ENCODE measurements around the gene CCDC88C. TPM values are rescaled to one million over a fixed set of nuclear protein-coding genes. Genes with fewer than 3 reads are reported as not detected.

Gene CCDC88C
- total and polyA plus RNA-seq, 2 experiments from 2014 or later, result 23.6 to 60.7 TPM

DNA sequence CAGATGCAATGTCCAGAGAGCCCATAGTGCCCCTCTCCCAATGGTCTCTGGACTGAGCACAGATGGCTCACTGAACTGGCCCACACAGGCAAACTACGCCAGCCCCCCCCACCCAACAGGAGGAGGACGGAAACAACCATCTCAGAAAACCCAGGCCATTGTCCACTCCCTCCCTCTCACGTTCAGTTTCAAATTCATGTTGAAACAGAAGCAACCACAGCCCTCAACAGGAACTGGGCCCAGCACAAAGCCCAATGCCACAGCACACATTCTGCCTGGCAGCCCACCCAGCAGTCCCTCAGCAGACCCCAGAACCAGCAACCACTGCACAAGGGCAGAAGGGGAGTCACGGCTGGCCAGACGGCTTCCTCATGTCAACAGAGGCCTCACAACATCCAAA lies 10.6 kb downstream of the CCDC88C start:
- H3K4me1 Mint-ChIP-seq, result peaks cover 34% of the 10 kb centered on the region
- H3K4me1 ChIP-seq (ENCODE audit: insufficient read depth), result peaks cover 15% of the 10 kb centered on the region
- peak overlapping the region; percentile 64 for H3K27ac Mint-ChIP-seq
- peaks cover 29% of the 10 kb centered on the region for H3K36me3 Mint-ChIP-seq (ENCODE audit: low read depth)
- no peak for DNase-seq (ENCODE audit: low spot score)
- H3K4me3 Mint-ChIP-seq, result no peak overlapping the region
- H3K79me2 ChIP-seq (replicated peaks; ENCODE audit: insufficient read depth), result peaks cover 99% of the 10 kb centered on the region
- H3K9me2 ChIP-seq (ENCODE audit: insufficient read depth), result no peaks in the 10 kb centered on the region
- no peak for TF ChIP-seq CREB1 (CRISPR knock-in tag; IDR thresholded peaks at IDR 0.05; ENCODE audit: low read depth)
- TF ChIP-seq NANOG (IDR thresholded peaks at IDR 0.05; ENCODE audit: borderline replicate concordance), result no peak
- TF ChIP-seq ZNF114 (CRISPR knock-in tag; IDR thresholded peaks at IDR 0.05), result no peak
- no peak for TF ChIP-seq ETS1 (IDR thresholded peaks at IDR 0.05)
- no peak for TF ChIP-seq EZH2 (IDR thresholded peaks at IDR 0.05; ENCODE audit: low read depth, unreplicated experiment)
- no peak for TF ChIP-seq POLR2AphosphoS5 (IDR thresholded peaks at IDR 0.05; ENCODE audit: low read depth)
- no peak for TF ChIP-seq CTCF (conservative IDR thresholded peaks at IDR 0.05; ENCODE audit: low read depth in 2 of 2)
- no peak for TF ChIP-seq STAT1 (IDR thresholded peaks at IDR 0.05; ENCODE audit: unreplicated experiment)
- TF ChIP-seq REST (IDR thresholded peaks at IDR 0.05; ENCODE audit: unreplicated experiment), result no peak
- no peak for TF ChIP-seq ZNF331 (CRISPR knock-in tag; IDR thresholded peaks at IDR 0.05; ENCODE audit: low read depth)
- TF ChIP-seq EZH2phosphoT487 (IDR thresholded peaks at IDR 0.05; ENCODE audit: unreplicated experiment), result no peak
- TF ChIP-seq, protein P1, sequence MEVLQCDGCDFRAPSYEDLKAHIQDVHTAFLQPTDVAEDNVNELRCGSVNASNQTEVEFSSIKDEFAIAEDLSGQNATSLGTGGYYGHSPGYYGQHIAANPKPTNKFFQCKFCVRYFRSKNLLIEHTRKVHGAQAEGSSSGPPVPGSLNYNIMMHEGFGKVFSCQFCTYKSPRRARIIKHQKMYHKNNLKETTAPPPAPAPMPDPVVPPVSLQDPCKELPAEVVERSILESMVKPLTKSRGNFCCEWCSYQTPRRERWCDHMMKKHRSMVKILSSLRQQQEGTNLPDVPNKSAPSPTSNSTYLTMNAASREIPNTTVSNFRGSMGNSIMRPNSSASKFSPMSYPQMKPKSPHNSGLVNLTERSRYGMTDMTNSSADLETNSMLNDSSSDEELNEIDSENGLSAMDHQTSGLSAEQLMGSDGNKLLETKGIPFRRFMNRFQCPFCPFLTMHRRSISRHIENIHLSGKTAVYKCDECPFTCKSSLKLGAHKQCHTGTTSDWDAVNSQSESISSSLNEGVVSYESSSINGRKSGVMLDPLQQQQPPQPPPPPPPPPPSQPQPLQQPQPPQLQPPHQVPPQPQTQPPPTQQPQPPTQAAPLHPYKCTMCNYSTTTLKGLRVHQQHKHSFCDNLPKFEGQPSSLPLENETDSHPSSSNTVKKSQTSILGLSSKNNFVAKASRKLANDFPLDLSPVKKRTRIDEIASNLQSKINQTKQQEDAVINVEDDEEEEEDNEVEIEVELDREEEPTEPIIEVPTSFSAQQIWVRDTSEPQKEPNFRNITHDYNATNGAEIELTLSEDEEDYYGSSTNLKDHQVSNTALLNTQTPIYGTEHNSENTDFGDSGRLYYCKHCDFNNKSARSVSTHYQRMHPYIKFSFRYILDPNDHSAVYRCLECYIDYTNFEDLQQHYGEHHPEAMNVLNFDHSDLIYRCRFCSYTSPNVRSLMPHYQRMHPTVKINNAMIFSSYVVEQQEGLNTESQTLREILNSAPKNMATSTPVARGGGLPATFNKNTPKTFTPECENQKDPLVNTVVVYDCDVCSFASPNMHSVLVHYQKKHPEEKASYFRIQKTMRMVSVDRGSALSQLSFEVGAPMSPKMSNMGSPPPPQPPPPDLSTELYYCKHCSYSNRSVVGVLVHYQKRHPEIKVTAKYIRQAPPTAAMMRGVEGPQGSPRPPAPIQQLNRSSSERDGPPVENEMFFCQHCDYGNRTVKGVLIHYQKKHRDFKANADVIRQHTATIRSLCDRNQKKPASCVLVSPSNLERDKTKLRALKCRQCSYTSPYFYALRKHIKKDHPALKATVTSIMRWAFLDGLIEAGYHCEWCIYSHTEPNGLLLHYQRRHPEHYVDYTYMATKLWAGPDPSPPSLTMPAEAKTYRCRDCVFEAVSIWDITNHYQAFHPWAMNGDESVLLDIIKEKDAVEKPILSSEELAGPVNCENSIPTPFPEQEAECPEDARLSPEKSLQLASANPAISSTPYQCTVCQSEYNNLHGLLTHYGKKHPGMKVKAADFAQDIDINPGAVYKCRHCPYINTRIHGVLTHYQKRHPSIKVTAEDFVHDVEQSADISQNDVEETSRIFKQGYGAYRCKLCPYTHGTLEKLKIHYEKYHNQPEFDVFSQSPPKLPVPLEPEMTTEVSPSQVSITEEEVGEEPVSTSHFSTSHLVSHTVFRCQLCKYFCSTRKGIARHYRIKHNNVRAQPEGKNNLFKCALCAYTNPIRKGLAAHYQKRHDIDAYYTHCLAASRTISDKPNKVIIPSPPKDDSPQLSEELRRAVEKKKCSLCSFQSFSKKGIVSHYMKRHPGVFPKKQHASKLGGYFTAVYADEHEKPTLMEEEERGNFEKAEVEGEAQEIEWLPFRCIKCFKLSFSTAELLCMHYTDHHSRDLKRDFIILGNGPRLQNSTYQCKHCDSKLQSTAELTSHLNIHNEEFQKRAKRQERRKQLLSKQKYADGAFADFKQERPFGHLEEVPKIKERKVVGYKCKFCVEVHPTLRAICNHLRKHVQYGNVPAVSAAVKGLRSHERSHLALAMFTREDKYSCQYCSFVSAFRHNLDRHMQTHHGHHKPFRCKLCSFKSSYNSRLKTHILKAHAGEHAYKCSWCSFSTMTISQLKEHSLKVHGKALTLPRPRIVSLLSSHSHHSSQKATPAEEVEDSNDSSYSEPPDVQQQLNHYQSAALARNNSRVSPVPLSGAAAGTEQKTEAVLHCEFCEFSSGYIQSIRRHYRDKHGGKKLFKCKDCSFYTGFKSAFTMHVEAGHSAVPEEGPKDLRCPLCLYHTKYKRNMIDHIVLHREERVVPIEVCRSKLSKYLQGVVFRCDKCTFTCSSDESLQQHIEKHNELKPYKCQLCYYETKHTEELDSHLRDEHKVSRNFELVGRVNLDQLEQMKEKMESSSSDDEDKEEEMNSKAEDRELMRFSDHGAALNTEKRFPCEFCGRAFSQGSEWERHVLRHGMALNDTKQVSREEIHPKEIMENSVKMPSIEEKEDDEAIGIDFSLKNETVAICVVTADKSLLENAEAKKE (CRISPR knock-in tag; IDR thresholded peaks at IDR 0.05), result no peak
- no peak for TF ChIP-seq JUNB (IDR thresholded peaks at IDR 0.05; ENCODE audit: unreplicated experiment)
- no peaks in the 10 kb centered on the region for H3K27me3 ChIP-seq (ENCODE audit: insufficient read depth)
- no peak overlapping the region for H3K4me3 ChIP-seq
- no peaks in the 10 kb centered on the region for H3K36me3 ChIP-seq (ENCODE audit: insufficient read depth)
- no peaks in the 10 kb centered on the region for H3F3A ChIP-seq (replicated peaks; ENCODE audit: low read depth)
- no peak overlapping the region for H3K4me2 ChIP-seq
- peaks cover 8% of the 10 kb centered on the region for H3K27me3 Mint-ChIP-seq (ENCODE audit: insufficient read depth, low read depth, poor library complexity)
- ATAC-seq, result no peak
- no peaks in the 10 kb centered on the region for H3K9me3 Mint-ChIP-seq
- H2AFZ ChIP-seq, result no peak overlapping the region
- no peak overlapping the region for H3K27ac ChIP-seq (ENCODE audit: low read depth)
- peaks cover 29% of the 10 kb centered on the region for H4K20me1 ChIP-seq (replicated peaks; ENCODE audit: insufficient read depth)
